H1 (cell line): Measurements from ENCODE around the gene ANKIB1. TPM values are rescaled to one million over a fixed set of nuclear protein-coding genes. Genes with fewer than 3 reads are reported as not detected.

Experiments
- CTCF ChIA-PET: fragments of 300-600 bp; sonication (Branson Sonifier 250); formaldehyde crosslinking; loops from one replicate; lab custom pipeline; 2021; ENCODE audit not compliant: partially characterized antibody; lab: Charles Lee
- POLR2A ChIA-PET: fragments of 300-600 bp; sonication (Branson Sonifier 250); formaldehyde crosslinking; loops from one replicate; lab custom pipeline; 2021; ENCODE audit warnings: inconsistent platforms; ENCODE audit not compliant: partially characterized antibody; lab: Charles Lee
- DNase-seq, 2 experiments: peaks; one replicate each; pipeline versions ENCODE4 v3.0.0 to v3.0.0-alpha.2; 2010 to 2022; ENCODE audit warnings: low spot score in 2 of 2, low read depth in 1 of 2, mixed read lengths in 1 of 2
- FAIRE-seq: peaks from 2 replicates; lab custom pipeline; 2011; peaks lifted over from hg19 to GRCh38; lab: Jason Lieb, UNC
- H2AFZ ChIP-seq: 2 replicates; pipeline ENCODE4 v1.8.1; 2012; ENCODE audit warnings: low read length, inconsistent platforms
- H2AK5ac ChIP-seq: 2 replicates; pipeline ENCODE4 v1.6.1; 2013; ENCODE audit warnings: low read depth, low read length
- H2BK120ac ChIP-seq: replicated peaks from 2 replicates; pipeline ENCODE3; 2013; ENCODE audit warnings: low read depth, low read length, inconsistent platforms
- H2BK12ac ChIP-seq: 2 replicates; pipeline ENCODE4 v1.6.1; 2013; ENCODE audit warnings: low read depth, low read length
- H2BK15ac ChIP-seq: 2 replicates; pipeline ENCODE4 v1.6.1; 2013; ENCODE audit warnings: low read length
- H2BK20ac ChIP-seq: 2 replicates; pipeline ENCODE4 v1.6.1; 2013; ENCODE audit warnings: low read length
- H2BK5ac ChIP-seq: 2 replicates; pipeline ENCODE4 v1.6.1; 2013; ENCODE audit warnings: low read depth, low read length
- H3K14ac ChIP-seq: 2 replicates; pipeline ENCODE4 v1.6.1; 2013; ENCODE audit warnings: inconsistent platforms; ENCODE audit not compliant: insufficient read length
- H3K18ac ChIP-seq: 2 replicates; pipeline ENCODE4 v1.6.1; 2013; ENCODE audit warnings: low read length; ENCODE audit errors: extremely low read depth
- H3K23ac ChIP-seq: 2 replicates; pipeline ENCODE4 v1.6.1; 2013; ENCODE audit warnings: inconsistent platforms; ENCODE audit not compliant: insufficient read length
- H3K23me2 ChIP-seq: 2 replicates; pipeline ENCODE4 v1.6.1; 2013; ENCODE audit warnings: low read depth, low read length
- H3K27ac ChIP-seq: 2 replicates; pipeline ENCODE4 v1.6.1; 2011; ENCODE audit warnings: low read depth, low read length, inconsistent platforms
- H3K27me3 ChIP-seq, 4 experiments: replicated peaks in 1 of 4; 1 replicate in 1 of 4; 2 replicates in 3 of 4; pipeline versions ENCODE4 v1.6.1 to v1.8.1; 2011 to 2013; ENCODE audit warnings: low read length in 3 of 4, mild to moderate bottlenecking in 3 of 4, inconsistent platforms in 2 of 4, mixed read lengths in 2 of 4, moderate library complexity in 1 of 4; ENCODE audit not compliant: control insufficient read depth in 3 of 4, insufficient read depth in 3 of 4; ENCODE audit errors: extremely low read depth in 1 of 4
- H3K36me3 ChIP-seq, 4 experiments: 2 replicates each; pipeline versions ENCODE4 v1.6.1 to v1.8.1; 2011 to 2013; ENCODE audit warnings: mild to moderate bottlenecking in 4 of 4, low read length in 3 of 4, moderate library complexity in 2 of 4, control low read depth in 1 of 4, inconsistent platforms in 1 of 4; ENCODE audit not compliant: insufficient read depth in 4 of 4, control insufficient read depth in 2 of 4
- H3K4ac ChIP-seq: replicated peaks from 2 replicates; pipeline ENCODE3; 2013; ENCODE audit warnings: low read length, low read depth, mixed read lengths, inconsistent platforms; ENCODE audit not compliant: insufficient read length
- H3K4me1 ChIP-seq, 4 experiments: replicated peaks in 1 of 4; 1 replicate in 1 of 4; 2 replicates in 3 of 4; pipeline versions ENCODE4 v1.6.1 to v1.8.1; 2011 to 2013; ENCODE audit warnings: low read length in 3 of 4, inconsistent platforms in 2 of 4, mixed read lengths in 1 of 4; ENCODE audit not compliant: insufficient read depth in 4 of 4, control insufficient read depth in 3 of 4
- H3K4me2 ChIP-seq, 2 experiments: 2 replicates each; pipeline versions ENCODE4 v1.6.1 to v1.8.1; 2011 to 2013; ENCODE audit warnings: low read depth in 2 of 2, low read length in 2 of 2, control low read depth in 1 of 2, inconsistent platforms in 1 of 2, mild to moderate bottlenecking in 1 of 2; ENCODE audit not compliant: insufficient read depth in 1 of 2
- H3K4me3 ChIP-seq, 4 experiments: fragments of 200-600, 300-600 bp in 1 of 4; sonication (generic), shearing (Covaris generic), sonication (Bioruptor Twin) in 1 of 4; 2 replicates each; pipeline versions ENCODE4 v1.5.1 to v1.8.1; 2011 to 2016; ENCODE audit warnings: low read length in 4 of 4, low read depth in 3 of 4, control low read depth in 2 of 4, inconsistent platforms in 2 of 4, mild to moderate bottlenecking in 2 of 4, mixed read lengths in 1 of 4, moderate library complexity in 1 of 4; ENCODE audit not compliant: insufficient read depth in 2 of 4; ENCODE audit errors: extremely low read depth in 1 of 4
- H3K56ac ChIP-seq: replicated peaks from 2 replicates; pipeline ENCODE3; 2013; ENCODE audit warnings: low read depth, mild to moderate bottlenecking, mixed read lengths, low read length, inconsistent platforms; ENCODE audit not compliant: insufficient read length
- H3K79me1 ChIP-seq: 2 replicates; pipeline ENCODE4 v1.6.1; 2013; ENCODE audit warnings: low read depth, low read length, control low read depth
- H3K79me2 ChIP-seq, 2 experiments: 2 replicates each; pipeline versions ENCODE4 v1.6.1 to v1.8.1; 2012 to 2013; ENCODE audit warnings: low read length in 2 of 2, mild to moderate bottlenecking in 2 of 2, inconsistent platforms in 1 of 2; ENCODE audit not compliant: insufficient read depth in 2 of 2, control insufficient read depth in 1 of 2
- H3K9ac ChIP-seq, 4 experiments: replicated peaks in 1 of 4; 1 replicate in 1 of 4; 2 replicates in 3 of 4; pipeline versions ENCODE4 v1.6.1 to v1.8.1; 2011 to 2013; ENCODE audit warnings: low read depth in 3 of 4, low read length in 3 of 4, control low read depth in 2 of 4, mild to moderate bottlenecking in 2 of 4, moderate library complexity in 2 of 4, inconsistent platforms in 1 of 4; ENCODE audit errors: extremely low read depth in 1 of 4
- H3K9me3 ChIP-seq, 2 experiments: 2 replicates each; pipeline versions ENCODE4 v1.6.1 to v1.8.1; 2012 to 2013; ENCODE audit warnings: mild to moderate bottlenecking in 2 of 2, moderate library complexity in 2 of 2, control low read depth in 1 of 2, inconsistent platforms in 1 of 2, low read depth in 1 of 2, low read length in 1 of 2, mixed read lengths in 1 of 2; ENCODE audit not compliant: insufficient read depth in 2 of 2
- H4K20me1 ChIP-seq, 2 experiments: replicated peaks in 1 of 2; 2 replicates each; pipeline versions ENCODE3 to v1.8.1; 2011 to 2013; ENCODE audit warnings: inconsistent platforms in 2 of 2, low read length in 2 of 2, mild to moderate bottlenecking in 1 of 2; ENCODE audit not compliant: insufficient read depth in 2 of 2, control insufficient read depth in 1 of 2
- H4K5ac ChIP-seq: 2 replicates; pipeline ENCODE4 v1.6.1; 2013; ENCODE audit warnings: low read length, low read depth, mixed read lengths, inconsistent platforms; ENCODE audit not compliant: insufficient read length
- H4K8ac ChIP-seq: 2 replicates; pipeline ENCODE4 v1.8.0; 2013; ENCODE audit warnings: mild to moderate bottlenecking, moderate library complexity, low read length, inconsistent platforms; ENCODE audit not compliant: insufficient read depth; ENCODE audit errors: extremely low read depth
- H4K91ac ChIP-seq: replicated peaks from 2 replicates; pipeline ENCODE3; 2013; ENCODE audit warnings: low read length, mixed read lengths, inconsistent platforms; ENCODE audit not compliant: insufficient read length
- BCL11A ChIP-seq, 2 experiments: IDR thresholded peaks; one replicate each; pipeline ENCODE4 v1.6.1; 2011; ENCODE audit warnings: low read depth in 2 of 2, low read length in 2 of 2, mild to moderate bottlenecking in 2 of 2
- BRCA1 ChIP-seq: IDR thresholded peaks from 2 replicates; pipeline ENCODE4 v1.6.1; 2012; ENCODE audit warnings: low read depth, low read length, improper control_type of control experiment
- CBX5 ChIP-seq: fragments of 300-800, 300-1000 bp; sonication (generic); IDR thresholded peaks from 2 replicates; pipeline ENCODE4 v1.7.1; 2016; ENCODE audit warnings: antibody characterized with exemption, low read length, low read depth
- CHD2 ChIP-seq: IDR thresholded peaks from 2 replicates; pipeline ENCODE4 v1.6.1; 2012; ENCODE audit warnings: low read length, improper control_type of control experiment
- CTBP2 ChIP-seq: IDR thresholded peaks from 2 replicates; pipeline ENCODE4 v1.7.0; 2011; ENCODE audit warnings: borderline replicate concordance, mild to moderate bottlenecking, moderate library complexity, mixed read lengths, low read length; ENCODE audit not compliant: insufficient read depth, insufficient read length
- JUN ChIP-seq: IDR thresholded peaks from 2 replicates; pipeline ENCODE4 v1.6.1; 2011; ENCODE audit warnings: low read depth, mild to moderate bottlenecking, improper control_type of control experiment, low read length
- POLR2AphosphoS5 ChIP-seq: IDR thresholded peaks from 2 replicates; pipeline ENCODE4 v1.6.1; 2011; ENCODE audit warnings: low read depth, low read length
- RNF2 ChIP-seq: fragments of 200-900, 300-1000 bp; sonication (generic); IDR thresholded peaks from 2 replicates; pipeline ENCODE4 v1.7.1; 2016; ENCODE audit warnings: borderline replicate concordance, low read depth, mild to moderate bottlenecking, antibody characterized with exemption, low read length; ENCODE audit not compliant: poor library complexity, severe bottlenecking; ENCODE audit errors: missing control alignments
- SUZ12 ChIP-seq: fragments of 200-600 bp; sonication (generic); IDR thresholded peaks from 2 replicates; pipeline ENCODE4 v1.6.1; 2012; ENCODE audit warnings: mild to moderate bottlenecking, inconsistent platforms, low read length, moderate library complexity, mixed read lengths
- TAF1 ChIP-seq: IDR thresholded peaks from 2 replicates; pipeline ENCODE4 v1.6.1; 2011; ENCODE audit warnings: mild to moderate bottlenecking, low read depth, low read length
- TAF7 ChIP-seq: optimal IDR thresholded peaks from 2 replicates; pipeline ENCODE3; 2011; ENCODE audit warnings: low read depth, mild to moderate bottlenecking, inconsistent platforms, low read length, moderate library complexity, borderline replicate concordance
- WGBS, 2 experiments: shearing (Covaris generic) in 1 of 2; methylation state at CpG; one replicate each; pipeline versions ENCODE4 v1.1.6 to v1.1.7; 2013 to 2015; ENCODE audit warnings: low lambda C conversion rate in 2 of 2, mixed read lengths in 2 of 2, inconsistent platforms in 1 of 2, low coverage in 1 of 2, missing lambda C conversion rate in 1 of 2; ENCODE audit not compliant: insufficient replicate concordance in 2 of 2, insufficient coverage in 1 of 2, insufficient read length in 1 of 2; ENCODE audit errors: extremely low coverage in 1 of 2, missing lambda C conversion rate in 1 of 2; 5-methylcytosine and 5-hydroxymethylcytosine counted together
- polyA plus RNA-seq, 7 experiments: library from polyadenylated mRNA; depleted of rRNA in 3 of 7; stranded (reverse) in 5 of 7; unstranded in 2 of 7; fragments of >200 nt in 5 of 7; fragments of 200-250 nt in 2 of 7; gene quantifications; 1 replicate in 5 of 7; 2 replicates in 1 of 7; 4 replicates in 1 of 7; pipeline versions ENCODE4 v1.2.1 to v1.2.3, GENCODE V29; 2011 to 2013; ENCODE audit warnings: missing spikeins in 2 of 7, mixed read lengths in 2 of 7
- total RNA-seq: library from RNA; stranded (reverse); fragmentation: NEBNext Ultra II Directional; extraction: Animal tissue kit (Norgen Biotek cat#: 25700); gene quantifications from 2 replicates; pipeline ENCODE4 v1.2.1, GENCODE V29; 2021
- TF ChIP-seq, protein P1 (sequence below): IDR thresholded peaks from 2 replicates; pipeline ENCODE4 v1.6.1; 2012; ENCODE audit warnings: inconsistent platforms

ANKIB1 gene
- total and polyA plus RNA-seq, 2 of the 8 experiments (the other 6 are each of a cell fraction or from before 2014, with no cell fraction given) = 19.2 to 43.0 TPM

DNA sequence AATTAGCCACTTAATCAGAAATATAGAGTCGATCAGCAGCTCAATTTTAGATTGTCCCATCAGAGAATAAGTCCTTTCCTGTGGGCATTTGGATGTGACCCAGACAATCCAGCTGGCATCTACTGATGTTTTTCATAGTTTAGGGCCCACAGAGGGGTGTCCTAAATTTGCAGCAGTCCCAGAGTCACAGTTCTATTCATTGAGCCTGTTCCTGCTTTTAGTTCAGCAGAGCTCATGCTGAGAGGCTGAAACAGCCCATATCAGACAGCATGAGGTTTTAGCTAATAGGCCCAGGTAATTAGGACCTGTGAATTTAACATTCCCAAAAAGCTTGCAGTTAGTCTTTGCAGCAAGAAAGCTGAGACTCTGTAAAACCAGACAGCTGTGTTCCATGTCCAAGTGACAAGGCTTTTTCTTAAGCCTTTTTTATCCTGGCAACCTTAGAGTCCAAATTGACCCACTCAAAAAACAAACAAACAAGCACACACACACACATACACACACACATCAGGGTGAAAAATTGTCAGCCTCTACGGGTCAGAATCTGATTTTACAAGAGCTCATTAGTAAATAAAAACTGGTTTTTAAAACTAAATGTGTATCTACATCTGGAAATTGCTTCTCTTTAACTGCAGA lies 33.7 kb downstream of the ANKIB1 start:
- CTCF ChIA-PET = interaction anchor here (1.1 to 1.9 kb wide), 4 partner anchors 14 to 146 kb away, joined by 4 to 5 read pairs (median 4); no protein-coding TSS in a partner anchor
- H3K56ac ChIP-seq = no peak overlapping the region
- TF ChIP-seq CBX5 (no peak), BRCA1 (no peak), TAF1 (no peak), RNF2 (no peak), BCL11A (IDR thresholded peaks at IDR 0.05; ENCODE audit: low read depth in 2 of 2, low read length in 2 of 2) (no peak), JUN (no peak), CHD2 (no peak), TAF7 (no peak), CTBP2 (no peak), POLR2AphosphoS5 (no peak), SUZ12 (no peak)
- TF ChIP-seq, protein P1, sequence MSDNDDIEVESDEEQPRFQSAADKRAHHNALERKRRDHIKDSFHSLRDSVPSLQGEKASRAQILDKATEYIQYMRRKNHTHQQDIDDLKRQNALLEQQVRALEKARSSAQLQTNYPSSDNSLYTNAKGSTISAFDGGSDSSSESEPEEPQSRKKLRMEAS = no peak

More for the DNA sequence above, 33.7 kb downstream of the ANKIB1 start:
- no peak overlapping the region for H2AFZ ChIP-seq
- no peaks in the 10 kb centered on the region for H3K9me3 ChIP-seq
- no peak overlapping the region for H3K23ac ChIP-seq
- no peak overlapping the region for H3K9ac ChIP-seq
- peaks cover 5% of the 10 kb centered on the region; the same call in 1 of the 2 replicates for H3K79me1 ChIP-seq
- POLR2A ChIA-PET = interaction anchor here (1.0 to 1.1 kb wide), 2 partner anchors 14 to 100 kb away, joined by 3 to 5 read pairs; partner anchors contain the start of gene LRRD1
- no peak overlapping the region for H3K14ac ChIP-seq
- H2BK5ac ChIP-seq = no peak overlapping the region
- no peak overlapping the region for H2BK120ac ChIP-seq
- WGBS, 2 experiments = 97% methylated on average over 2 of the region's 2 CpGs; no CpG with 5 or more reads in 1 of the 2 experiments
- no peak overlapping the region for H4K91ac ChIP-seq
- H2BK12ac ChIP-seq = no peak overlapping the region
- H3K27me3 ChIP-seq = no peaks in the 10 kb centered on the region
- no peak overlapping the region for H4K8ac ChIP-seq
- H3K18ac ChIP-seq = no peak overlapping the region
- no peak overlapping the region for H2AK5ac ChIP-seq
- no peak overlapping the region for H3K4me3 ChIP-seq
- no peak overlapping the region for H2BK15ac ChIP-seq
- peak overlapping the region; percentile 11; the same call in 1 of the 2 replicates for H3K27ac ChIP-seq
- DNase-seq (no peak), FAIRE-seq (no peak)
- H3K79me2 ChIP-seq = peaks cover 6 to 61% of the 10 kb centered on the region in 2 experiments; a peak in 3 of 4 replicates
- no peak overlapping the region for H3K4ac ChIP-seq
- H3K23me2 ChIP-seq = no peaks in the 10 kb centered on the region
- H3K36me3 ChIP-seq = no peaks in the 10 kb centered on the region
- H4K20me1 ChIP-seq = peaks cover 0 to 8% of the 10 kb centered on the region in 2 experiments
- no peak overlapping the region for H2BK20ac ChIP-seq
- peaks cover 4 to 10% (median 6%) of the 10 kb centered on the region in 4 experiments for H3K4me1 ChIP-seq
- H4K5ac ChIP-seq = no peak overlapping the region
- peak overlapping the region in 1 of 2 experiments; percentile 49; a peak in 3 of 4 replicates for H3K4me2 ChIP-seq
